Fibroblast of mammary gland (primary cell): ENCODE measurements around the gene TMEM184A.

Experiments used
- DNase-seq: peaks from one replicate; pipeline ENCODE4 v3.0.0-alpha.2; 2010; ENCODE audit warnings: low read depth
- H3K4me3 ChIP-seq: 2 replicates; pipeline ENCODE4 v1.5.1; 2011; ENCODE audit warnings: low read depth, mild to moderate bottlenecking, low read length, moderate library complexity; ENCODE audit not compliant: control insufficient read depth
- CTCF ChIP-seq: conservative IDR thresholded peaks from 2 replicates; pipeline ENCODE4 v1.5.1; 2011; ENCODE audit warnings: low read depth, low read length, inconsistent platforms; ENCODE audit not compliant: control insufficient read depth, insufficient read depth

The TMEM184A gene

DNA sequence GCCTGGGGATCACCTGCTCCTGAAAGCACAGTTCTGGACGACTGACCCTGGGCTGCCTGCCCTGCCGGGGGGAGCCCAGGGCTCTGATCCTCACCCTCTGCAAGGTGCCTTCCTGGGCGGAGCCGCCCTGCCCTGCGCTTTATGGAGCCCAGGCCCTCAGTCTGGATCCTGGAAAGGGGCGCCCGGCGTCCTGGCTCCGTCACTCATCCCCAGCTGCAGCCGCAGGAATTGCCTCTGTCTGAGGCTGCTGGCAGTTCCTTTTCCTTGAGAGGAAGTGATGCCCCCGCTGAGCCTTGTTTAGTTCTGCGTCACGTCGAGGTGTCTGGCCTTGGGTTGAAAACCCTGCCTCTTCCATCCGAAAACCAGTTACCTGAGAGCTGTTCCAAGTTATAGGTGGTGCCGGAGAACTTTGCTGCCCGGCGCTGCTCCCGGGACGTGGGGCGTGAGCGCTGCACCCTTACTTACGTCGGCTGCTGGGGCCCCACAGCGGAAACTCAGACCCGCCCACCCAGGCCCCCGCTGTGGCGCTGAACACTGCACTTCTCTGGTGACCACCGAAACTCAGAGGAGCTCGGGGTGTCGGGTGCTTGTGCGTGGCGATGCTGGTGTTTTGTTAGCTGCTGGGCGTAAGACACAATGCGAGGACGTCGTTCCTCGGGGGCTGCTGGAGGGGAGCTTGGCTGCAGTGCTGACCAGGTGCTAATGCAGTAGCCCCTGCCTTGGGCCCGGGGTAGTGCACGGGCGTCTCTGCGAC, 20.1 kb downstream of the TMEM184A start:
- no peak for TF ChIP-seq CTCF
- no peak for DNase-seq
- H3K4me3 ChIP-seq, result no peak overlapping the region

- no peak for TF ChIP-seq CTCF
These were observed 20.9 kb downstream of the TMEM184A start for GRCh38 chr7:1535100-1535458.

GRCh38 chr7:1534330-1535099, 21.5 kb downstream of the TMEM184A start:
- no peak for TF ChIP-seq CTCF
- no peak overlapping the region for H3K4me3 ChIP-seq
- no peak for DNase-seq

More at GRCh38 chr7:1535100-1535458, 20.9 kb downstream of the TMEM184A start:
- DNase-seq, result no peak
- no peak overlapping the region for H3K4me3 ChIP-seq

DNA sequence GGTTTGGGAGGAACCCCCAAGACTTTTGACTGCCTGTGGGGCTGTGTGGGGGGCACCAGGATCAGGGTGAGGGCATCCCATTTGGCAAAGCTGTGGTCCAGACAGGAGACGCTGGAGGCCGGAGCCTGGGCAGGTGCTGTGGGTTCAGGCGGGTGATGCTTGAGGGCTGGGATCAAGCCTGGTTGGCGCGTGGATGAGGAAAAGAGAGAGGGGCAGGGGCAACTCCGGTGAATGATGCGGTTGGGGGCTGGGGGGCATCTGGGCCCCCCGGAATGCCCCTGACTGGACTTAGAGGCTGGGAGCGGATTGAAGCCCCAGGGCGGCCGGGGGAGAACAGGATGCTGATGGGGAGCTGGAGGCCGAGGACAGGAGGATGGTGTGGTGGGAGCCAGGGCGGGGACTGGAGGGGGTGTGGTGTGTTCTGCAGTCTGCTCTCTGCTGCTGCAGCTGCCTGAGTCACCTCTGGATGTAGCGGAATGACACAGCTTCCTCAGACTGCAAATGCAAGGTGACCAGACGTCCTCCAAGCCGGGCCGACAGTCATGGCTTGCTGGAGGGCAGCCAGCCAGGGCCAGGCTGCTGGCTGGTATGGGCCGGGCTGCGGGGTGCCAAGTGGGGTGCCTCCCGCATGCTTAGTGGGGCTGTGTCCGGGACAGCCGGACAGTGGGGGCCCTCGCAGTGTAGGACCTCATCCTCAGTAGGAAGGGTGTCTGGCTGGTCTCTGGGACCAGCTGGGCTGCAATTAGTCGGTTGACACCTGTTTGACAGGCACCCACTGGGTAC, 22.3 kb downstream of the TMEM184A start:
- no peak for TF ChIP-seq CTCF
- peak overlapping the region; percentile 39 for H3K4me3 ChIP-seq

DNA sequence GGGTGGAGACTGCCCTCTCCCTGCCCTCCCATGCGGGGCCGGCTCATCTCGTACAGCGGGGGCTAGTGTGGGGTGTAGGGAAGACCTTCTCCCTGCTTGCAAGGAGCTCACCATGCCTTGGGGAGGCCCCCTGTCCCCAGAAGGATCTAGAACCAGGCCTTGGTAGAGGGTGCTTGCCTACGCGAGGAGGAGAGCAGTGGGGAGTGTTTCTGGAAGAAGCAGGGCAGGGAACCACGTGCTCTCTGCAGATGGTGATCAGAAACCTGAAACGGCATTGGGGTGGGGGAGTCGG, 22.8 kb downstream of the TMEM184A start:
- no peak for DNase-seq
- TF ChIP-seq CTCF, result no peak
- peak overlapping the region; percentile 39 for H3K4me3 ChIP-seq

More for the DNA sequence above, 22.3 kb downstream of the TMEM184A start:
- DNase-seq, result peak; percentile 93

- no peak for TF ChIP-seq CTCF
- H3K4me3 ChIP-seq, result peak overlapping the region; percentile 59
- peak; percentile 94 for DNase-seq
These were observed 23.4 kb downstream of the TMEM184A start for GRCh38 chr7:1532456-1533254.
